Measurements from ENCODE around the gene TLR10.

The TLR10 gene

GRCh38 chr4:38730493-38730829 lies 52.3 kb downstream of the TLR10 start:
- Histone ChIP-seq H3K27ac (ENCODE audit: low read depth, low read length, poor library complexity, severe bottlenecking) (no peak overlapping the region), H3F3A (ENCODE audit: insufficient read depth, low read length) (no peaks in the 10 kb centered on the region), H3K4me1 (ENCODE audit: insufficient read depth, low read length, severe bottlenecking) (peaks cover 7% of the 10 kb centered on the region), H3K9ac (ENCODE audit: low read length) (no peak overlapping the region), H2AFZ (ENCODE audit: low read length) (no peak overlapping the region), H3K27me3 (ENCODE audit: insufficient read depth, low read length) (no peaks in the 10 kb centered on the region), H3K79me2 (ENCODE audit: insufficient read depth, low read length) (no peaks in the 10 kb centered on the region), H3K4me3 (ENCODE audit: low read depth, low read length, poor library complexity, severe bottlenecking) (no peak overlapping the region), H3K9me3 (ENCODE audit: low read length) (no peaks in the 10 kb centered on the region), H3K36me3 (ENCODE audit: insufficient read depth, low read length) (no peaks in the 10 kb centered on the region), H4K20me1 (ENCODE audit: insufficient read depth, low read length) (no peaks in the 10 kb centered on the region), H3K9me2 (ENCODE audit: low read depth, low read length) (no peaks in the 10 kb centered on the region), H3K4me2 (ENCODE audit: low read length) (no peak overlapping the region)
- TF ChIP-seq, protein P1, sequence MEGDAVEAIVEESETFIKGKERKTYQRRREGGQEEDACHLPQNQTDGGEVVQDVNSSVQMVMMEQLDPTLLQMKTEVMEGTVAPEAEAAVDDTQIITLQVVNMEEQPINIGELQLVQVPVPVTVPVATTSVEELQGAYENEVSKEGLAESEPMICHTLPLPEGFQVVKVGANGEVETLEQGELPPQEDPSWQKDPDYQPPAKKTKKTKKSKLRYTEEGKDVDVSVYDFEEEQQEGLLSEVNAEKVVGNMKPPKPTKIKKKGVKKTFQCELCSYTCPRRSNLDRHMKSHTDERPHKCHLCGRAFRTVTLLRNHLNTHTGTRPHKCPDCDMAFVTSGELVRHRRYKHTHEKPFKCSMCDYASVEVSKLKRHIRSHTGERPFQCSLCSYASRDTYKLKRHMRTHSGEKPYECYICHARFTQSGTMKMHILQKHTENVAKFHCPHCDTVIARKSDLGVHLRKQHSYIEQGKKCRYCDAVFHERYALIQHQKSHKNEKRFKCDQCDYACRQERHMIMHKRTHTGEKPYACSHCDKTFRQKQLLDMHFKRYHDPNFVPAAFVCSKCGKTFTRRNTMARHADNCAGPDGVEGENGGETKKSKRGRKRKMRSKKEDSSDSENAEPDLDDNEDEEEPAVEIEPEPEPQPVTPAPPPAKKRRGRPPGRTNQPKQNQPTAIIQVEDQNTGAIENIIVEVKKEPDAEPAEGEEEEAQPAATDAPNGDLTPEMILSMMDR (IDR thresholded peaks at IDR 0.05; ENCODE audit: low read length), result no peak
- no peak for TF ChIP-seq EZH2 (IDR thresholded peaks at IDR 0.05; ENCODE audit: borderline replicate concordance, low read length)

DNA sequence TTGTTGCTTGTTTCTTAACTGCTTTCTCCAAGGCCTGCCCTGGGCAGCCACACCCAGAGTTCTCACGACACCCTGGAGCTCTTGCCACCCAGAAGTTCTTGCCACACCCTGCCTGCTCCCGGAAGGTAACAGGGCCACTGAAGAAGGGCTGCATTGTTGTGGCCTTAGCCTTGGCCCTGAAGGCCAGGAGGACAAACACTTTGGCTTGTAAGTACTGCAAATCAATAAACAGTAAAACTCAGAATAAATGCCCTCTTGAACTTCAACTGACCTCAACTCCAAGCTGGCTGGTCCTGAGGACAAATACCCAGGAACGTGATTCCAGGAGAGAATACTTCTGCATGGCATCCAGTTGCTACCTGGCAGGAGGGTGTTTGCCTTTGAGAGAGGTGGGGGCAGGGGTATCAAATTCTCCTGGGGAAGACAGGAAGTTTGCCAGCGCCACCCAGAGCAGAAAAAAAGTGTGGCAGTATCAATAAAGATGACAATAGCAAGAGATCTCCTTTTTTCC lies 54.1 kb downstream of the TLR10 start:
- peaks cover 7% of the 10 kb centered on the region for H3K4me1 ChIP-seq (ENCODE audit: insufficient read depth, low read length, severe bottlenecking)
- no peak overlapping the region for H3K9ac ChIP-seq (ENCODE audit: low read length)
- no peaks in the 10 kb centered on the region for H3K9me3 ChIP-seq (ENCODE audit: low read length)
- no peak overlapping the region for H2AFZ ChIP-seq (ENCODE audit: low read length)
- H3K27me3 ChIP-seq (ENCODE audit: insufficient read depth, low read length), result no peaks in the 10 kb centered on the region
- H3K9me2 ChIP-seq (ENCODE audit: low read depth, low read length), result no peaks in the 10 kb centered on the region
- H3K4me3 ChIP-seq (ENCODE audit: low read depth, low read length, poor library complexity, severe bottlenecking), result no peak overlapping the region
- H3K4me2 ChIP-seq (ENCODE audit: low read length), result no peak overlapping the region
- no peaks in the 10 kb centered on the region for H3K36me3 ChIP-seq (ENCODE audit: insufficient read depth, low read length)
- no peaks in the 10 kb centered on the region for H4K20me1 ChIP-seq (ENCODE audit: insufficient read depth, low read length)
- no peaks in the 10 kb centered on the region for H3K79me2 ChIP-seq (ENCODE audit: insufficient read depth, low read length)
- H3K27ac ChIP-seq (ENCODE audit: low read depth, low read length, poor library complexity, severe bottlenecking), result no peak overlapping the region
- H3F3A ChIP-seq (ENCODE audit: insufficient read depth, low read length), result no peaks in the 10 kb centered on the region
- TF ChIP-seq, protein P1 (IDR thresholded peaks at IDR 0.05; ENCODE audit: low read length), result no peak; the same call in 1 of the 2 replicates
- no peak for TF ChIP-seq EZH2 (IDR thresholded peaks at IDR 0.05; ENCODE audit: borderline replicate concordance, low read length)

DNA sequence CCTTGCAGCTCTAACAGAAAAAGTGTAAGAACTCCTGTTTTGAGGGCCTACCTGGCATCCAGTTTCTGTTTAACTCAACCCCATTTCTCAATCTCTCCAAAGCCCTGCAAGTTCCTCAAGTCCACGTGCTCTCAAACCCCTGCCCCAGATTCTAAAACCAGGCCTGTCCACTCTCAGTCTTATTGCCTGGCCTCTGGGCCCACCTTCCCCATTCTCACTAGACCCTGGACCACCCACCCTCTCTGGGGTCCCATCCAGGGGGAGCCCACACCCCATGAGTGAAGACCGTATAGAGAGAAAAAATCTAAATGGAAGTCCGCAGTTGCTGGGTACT lies 58.3 kb downstream of the TLR10 start:
- TF ChIP-seq EZH2 (IDR thresholded peaks at IDR 0.05; ENCODE audit: borderline replicate concordance, low read length), result no peak
- TF ChIP-seq, protein P1 (IDR thresholded peaks at IDR 0.05; ENCODE audit: low read length), result no peak
- H3K9me2 ChIP-seq (ENCODE audit: low read depth, low read length), result no peaks in the 10 kb centered on the region
- no peaks in the 10 kb centered on the region for H3K9me3 ChIP-seq (ENCODE audit: low read length)
- no peaks in the 10 kb centered on the region for H4K20me1 ChIP-seq (ENCODE audit: insufficient read depth, low read length)
- no peaks in the 10 kb centered on the region for H3K4me1 ChIP-seq (ENCODE audit: insufficient read depth, low read length, severe bottlenecking)
- no peaks in the 10 kb centered on the region for H3F3A ChIP-seq (ENCODE audit: insufficient read depth, low read length)
- H3K79me2 ChIP-seq (ENCODE audit: insufficient read depth, low read length), result no peaks in the 10 kb centered on the region
- H2AFZ ChIP-seq (ENCODE audit: low read length), result no peak overlapping the region
- no peak overlapping the region for H3K9ac ChIP-seq (ENCODE audit: low read length)
- peaks cover 5% of the 10 kb centered on the region; the same call in 1 of the 2 replicates for H3K27me3 ChIP-seq (ENCODE audit: insufficient read depth, low read length)
- H3K4me2 ChIP-seq (ENCODE audit: low read length), result no peak overlapping the region
- H3K4me3 ChIP-seq (ENCODE audit: low read depth, low read length, poor library complexity, severe bottlenecking), result no peak overlapping the region
- no peaks in the 10 kb centered on the region for H3K36me3 ChIP-seq (ENCODE audit: insufficient read depth, low read length)
- no peak overlapping the region for H3K27ac ChIP-seq (ENCODE audit: low read depth, low read length, poor library complexity, severe bottlenecking)
